K562 (cell line): ENCODE measurements around the gene BMPER. TPM values are rescaled to one million over a fixed set of nuclear protein-coding genes. Genes with fewer than 3 reads are reported as not detected.

Experiments used
- ATAC-seq: fragments of 200-7000 bp; cut with Tn5 transposase; 3 replicates; pipeline ENCODE4 v1.9.1; 2020; ENCODE audit warnings: moderate library complexity
- BruUV-seq: library from RNA; stranded (reverse); fragments of 400-500 nt; replicated peaks from 2 replicates; lab custom pipeline; 2021; lab: Mats Ljungman, UMichigan
- CTCF ChIA-PET: fragments of 300-600 bp; formaldehyde crosslinking; extraction: SDS; loops from one replicate; lab custom pipeline; 2021; ENCODE audit warnings: low intra/inter-chr PET ratio; lab: Yijun Ruan, JAX
- POLR2A ChIA-PET: fragments of 300-600, 350-650 bp; sonication (Branson Sonifier 250); formaldehyde crosslinking; extraction: SDS; loops from one replicate; lab custom pipeline; 2021; ENCODE audit warnings: antibody characterized with exemption, inconsistent platforms; lab: Yijun Ruan, JAX
- DNase-seq, 4 experiments: peaks; one replicate each; pipeline versions ENCODE4 v3.0.0 to v3.0.0-alpha.2; 2011 to 2018; ENCODE audit warnings: low spot score in 3 of 4, mixed read lengths in 3 of 4; ENCODE audit errors: extremely low read depth in 1 of 4
- FAIRE-seq: peaks from 2 replicates; lab custom pipeline; 2011; peaks lifted over from hg19 to GRCh38; lab: Jason Lieb, UNC
- H2AFZ ChIP-seq: 2 replicates; pipeline ENCODE4 v1.6.0; 2011; ENCODE audit warnings: low read depth, low read length, control low read depth, inconsistent platforms
- H3K27ac ChIP-seq: fragments of 200-600 bp; 3 replicates; pipeline ENCODE4 v1.8.0; 2011; ENCODE audit warnings: low read depth, mild to moderate bottlenecking, control low read depth, inconsistent platforms, low read length, moderate library complexity, mixed read lengths; ENCODE audit errors: extremely low read depth
- H3K27me3 ChIP-seq, 2 experiments: fragments of 300-600 bp in 1 of 2; 2 replicates in 1 of 2; 3 replicates in 1 of 2; pipeline versions ENCODE4 v1.6.0 to v1.8.0; 2011; ENCODE audit warnings: inconsistent platforms in 2 of 2, low read length in 2 of 2, mild to moderate bottlenecking in 1 of 2, mixed read lengths in 1 of 2, moderate library complexity in 1 of 2; ENCODE audit not compliant: control insufficient read depth in 2 of 2, insufficient read depth in 2 of 2
- H3K36me3 ChIP-seq: fragments of 300-600 bp; 3 replicates; pipeline ENCODE4 v1.8.0; 2011; ENCODE audit warnings: mild to moderate bottlenecking, low read length, inconsistent platforms; ENCODE audit not compliant: control insufficient read depth, insufficient read depth
- H3K4me1 ChIP-seq, 2 experiments: fragments of 200-600 bp in 1 of 2; replicated peaks in 1 of 2; 2 replicates in 1 of 2; 3 replicates in 1 of 2; pipeline versions ENCODE4 v1.5.1 to v1.8.0; 2011; ENCODE audit warnings: inconsistent platforms in 2 of 2, low read length in 2 of 2, mild to moderate bottlenecking in 1 of 2, mixed read lengths in 1 of 2, moderate library complexity in 1 of 2; ENCODE audit not compliant: control insufficient read depth in 2 of 2, insufficient read depth in 2 of 2
- H3K4me2 ChIP-seq: 2 replicates; pipeline ENCODE4 v1.6.1; 2011; ENCODE audit warnings: low read length, control low read depth, inconsistent platforms, mixed read lengths; ENCODE audit not compliant: insufficient read depth
- H3K4me3 ChIP-seq: fragments of 200-600 bp; sonication (generic), shearing (Covaris generic); 2 replicates; pipeline ENCODE4 v1.5.1; 2016; ENCODE audit warnings: control low read depth, inconsistent platforms
- H3K79me2 ChIP-seq: fragments of 200-600 bp; 3 replicates; pipeline ENCODE4 v1.8.0; 2011; ENCODE audit warnings: low read length, inconsistent platforms; ENCODE audit not compliant: control insufficient read depth, insufficient read depth
- H3K9ac ChIP-seq, 2 experiments: 2 replicates each; pipeline versions ENCODE4 v1.6.0 to v1.6.1; 2011; ENCODE audit warnings: low read depth in 2 of 2, low read length in 2 of 2, control low read depth in 1 of 2, inconsistent platforms in 1 of 2, mild to moderate bottlenecking in 1 of 2, mixed read lengths in 1 of 2; ENCODE audit not compliant: insufficient read depth in 1 of 2
- H3K9me1 ChIP-seq: one replicate; pipeline ENCODE4 v1.6.0; 2011; ENCODE audit warnings: inconsistent platforms, mild to moderate bottlenecking, low read length, moderate library complexity; ENCODE audit not compliant: control insufficient read depth, insufficient read depth
- H3K9me3 ChIP-seq: replicated peaks from 2 replicates; pipeline ENCODE4 v1.5.1; 2011; ENCODE audit warnings: low read depth, low read length, inconsistent platforms; ENCODE audit not compliant: control insufficient read depth, insufficient read depth
- H4K20me1 ChIP-seq: replicated peaks from 2 replicates; pipeline ENCODE4 v1.6.1; 2011; ENCODE audit warnings: low read length, inconsistent platforms, mixed read lengths; ENCODE audit not compliant: control insufficient read depth, insufficient read depth
- COPS2 ChIP-seq: fragments of 450-650 bp; conservative IDR thresholded peaks from 2 replicates; pipeline ENCODE4 v1.6.1; 2016; ENCODE audit warnings: mild to moderate bottlenecking, moderate library complexity
- CUX1 ChIP-seq: fragments of 200-800 bp; sonication (Bioruptor generic); IDR thresholded peaks from 2 replicates; pipeline ENCODE4 v1.6.1; 2016; ENCODE audit warnings: missing genetic modification characterization, missing compliant biosample characterization
- E2F6 ChIP-seq, 2 experiments: IDR thresholded peaks; 2 replicates each; pipeline ENCODE4 v1.6.1; 2011; ENCODE audit warnings: borderline replicate concordance in 1 of 2, control low read depth in 1 of 2, low read depth in 1 of 2, low read length in 1 of 2, mild to moderate bottlenecking in 1 of 2, mixed read lengths in 1 of 2, moderate library complexity in 1 of 2; ENCODE audit not compliant: insufficient read depth in 1 of 2, insufficient read length in 1 of 2, poor library complexity in 1 of 2, severe bottlenecking in 1 of 2; ENCODE audit errors: extremely low read depth in 1 of 2
- EZH2 ChIP-seq: IDR thresholded peaks from 2 replicates; pipeline ENCODE4 v1.6.1; 2012; ENCODE audit warnings: low read depth, mild to moderate bottlenecking, inconsistent platforms, low read length, borderline replicate concordance
- IRF1 ChIP-seq: sonication (generic); formaldehyde crosslinking; IDR thresholded peaks from 2 replicates; pipeline ENCODE4 v1.8.0; 2022; ENCODE audit warnings: missing genetic modification reagents, mild to moderate bottlenecking, borderline replicate concordance
- MTA1 ChIP-seq: fragments of 450-650 bp; IDR thresholded peaks from 2 replicates; pipeline ENCODE4 v1.6.1; 2017; ENCODE audit warnings: borderline replicate concordance
- SMARCA5 ChIP-seq: fragments of 450-650 bp; IDR thresholded peaks from 2 replicates; pipeline ENCODE4 v1.6.1; 2016
- WGBS: fragments of 100-300 bp; shearing (Covaris generic); methylation state at CpG from one replicate; pipeline ENCODE4 v1.1.6; 2016; ENCODE audit warnings: low coverage, mixed read lengths; ENCODE audit not compliant: insufficient coverage; ENCODE audit errors: missing lambda C conversion rate; 5-methylcytosine and 5-hydroxymethylcytosine counted together
- in situ Hi-C: fragments of 300-500 bp; cut with MboI; formaldehyde crosslinking; loops from 4 replicates; pipeline ENCODE4 v1.15.0; 2018; ENCODE audit warnings: inconsistent platforms, mixed read lengths
- intact Hi-C: fragments of 100-400 bp; cut with micrococcal nuclease; formaldehyde crosslinking; loops from 2 replicates; pipeline ENCODE4 v1.14.2; 2022
- polyA plus RNA-seq, 8 experiments: library from polyadenylated mRNA; depleted of rRNA in 4 of 8; stranded (reverse) in 5 of 8; unstranded in 3 of 8; fragments of >200 nt; fragmentation: Nextera tagmentation in 2 of 8; fragmentation: Illumina TruSeq in 1 of 8; extraction: Ambion mirVana in 2 of 8; extraction: Trizol in 1 of 8; gene quantifications; 2 replicates each; pipeline versions ENCODE4 v1.2.1 to v1.2.3, GENCODE V29; 2011 to 2014; ENCODE audit warnings: inconsistent platforms in 1 of 8, missing spikeins in 1 of 8
- total RNA-seq, 7 experiments: library from RNA; depleted of rRNA in 6 of 7; stranded (reverse); fragments of >200 nt in 6 of 7; fragmentation: Illumina TruSeq in 2 of 7; extraction: Trizol in 2 of 7; gene quantifications; 2 replicates each; pipeline versions ENCODE4 v1.2.1 to v1.2.3, GENCODE V29; 2011 to 2021; ENCODE audit warnings: low replicate concordance in 1 of 7

BMPER gene
- total and polyA plus RNA-seq, 9 of the 15 experiments (the other 6 are each of a cell fraction or from before 2014, with no cell fraction given), result not detected

- ChIA-PET POLR2A (no interaction called here), CTCF (interaction anchor here (1.0 kb wide), 1 partner anchor 691 kb away, joined by 4 read pairs; no protein-coding TSS in a partner anchor)
- in situ Hi-C loops, result loop anchor here (10.0 to 25.0 kb wide), 2 partner anchors 689 to 1146 kb away; no protein-coding TSS in a partner anchor
- H3K27me3 ChIP-seq, result no peaks in the 10 kb centered on the region
- H3K79me2 ChIP-seq, result no peaks in the 10 kb centered on the region
- H4K20me1 ChIP-seq, result no peaks in the 10 kb centered on the region
- H2AFZ ChIP-seq, result no peak overlapping the region
- BruUV-seq, result no TSS peak
- ATAC-seq, result no peak
- no peak overlapping the region for H3K4me3 ChIP-seq
- no peak for DNase-seq
- no peaks in the 10 kb centered on the region for H3K36me3 ChIP-seq
- intact Hi-C loops, result loop anchor here (1.0 to 5.0 kb wide), 2 partner anchors 691 to 748 kb away; no protein-coding TSS in a partner anchor
- H3K9ac ChIP-seq, result no peak overlapping the region
- no peak for FAIRE-seq
- H3K4me2 ChIP-seq, result no peak overlapping the region
- no peak overlapping the region for H3K27ac ChIP-seq
- no peaks in the 10 kb centered on the region for H3K9me1 ChIP-seq
- H3K4me1 ChIP-seq, result no peaks in the 10 kb centered on the region
- 0% methylated on average over 4 of the region's 4 CpGs for WGBS
- no peaks in the 10 kb centered on the region for H3K9me3 ChIP-seq
- TF ChIP-seq MTA1, result no peak
- TF ChIP-seq E2F6 (IDR thresholded peaks at IDR 0.05; ENCODE audit: borderline replicate concordance in 1 of 2, extremely low read depth in 1 of 2, insufficient read depth in 1 of 2, insufficient read length in 1 of 2, low read depth in 1 of 2, low read length in 1 of 2, poor library complexity in 1 of 2, severe bottlenecking in 1 of 2), result no peak
- TF ChIP-seq SMARCA5, result no peak
- no peak for TF ChIP-seq EZH2
- no peak for TF ChIP-seq CUX1 (CRISPR knock-in tag)
- no peak for TF ChIP-seq COPS2
- no peak for TF ChIP-seq IRF1 (CRISPR knock-in tag)
Measured at GRCh38 chr7:33933611-33934281, 28.4 kb downstream of the BMPER start.
